ENCODE results near the gene TERB1.

DNA sequence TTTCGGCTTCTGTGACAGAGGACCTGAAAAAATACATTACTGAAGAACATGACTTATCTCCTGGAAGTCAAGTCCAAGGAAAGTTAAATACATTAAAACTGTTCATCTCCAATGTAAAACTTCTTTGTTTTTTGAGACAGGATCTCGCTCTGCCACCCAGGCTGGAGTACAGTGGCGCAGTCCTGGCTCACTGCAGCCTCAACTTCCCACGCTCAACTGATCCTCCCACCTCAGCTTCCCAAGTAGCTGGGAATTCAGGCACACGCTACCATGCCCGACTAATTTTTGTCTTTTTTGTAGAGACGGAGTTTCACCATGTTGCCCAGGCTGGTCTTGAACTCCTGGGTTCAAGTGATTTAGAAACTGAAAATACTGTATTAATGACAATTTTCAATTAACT is 9.7 kb upstream of the TERB1 start:
- TF ChIP-seq, protein P1, sequence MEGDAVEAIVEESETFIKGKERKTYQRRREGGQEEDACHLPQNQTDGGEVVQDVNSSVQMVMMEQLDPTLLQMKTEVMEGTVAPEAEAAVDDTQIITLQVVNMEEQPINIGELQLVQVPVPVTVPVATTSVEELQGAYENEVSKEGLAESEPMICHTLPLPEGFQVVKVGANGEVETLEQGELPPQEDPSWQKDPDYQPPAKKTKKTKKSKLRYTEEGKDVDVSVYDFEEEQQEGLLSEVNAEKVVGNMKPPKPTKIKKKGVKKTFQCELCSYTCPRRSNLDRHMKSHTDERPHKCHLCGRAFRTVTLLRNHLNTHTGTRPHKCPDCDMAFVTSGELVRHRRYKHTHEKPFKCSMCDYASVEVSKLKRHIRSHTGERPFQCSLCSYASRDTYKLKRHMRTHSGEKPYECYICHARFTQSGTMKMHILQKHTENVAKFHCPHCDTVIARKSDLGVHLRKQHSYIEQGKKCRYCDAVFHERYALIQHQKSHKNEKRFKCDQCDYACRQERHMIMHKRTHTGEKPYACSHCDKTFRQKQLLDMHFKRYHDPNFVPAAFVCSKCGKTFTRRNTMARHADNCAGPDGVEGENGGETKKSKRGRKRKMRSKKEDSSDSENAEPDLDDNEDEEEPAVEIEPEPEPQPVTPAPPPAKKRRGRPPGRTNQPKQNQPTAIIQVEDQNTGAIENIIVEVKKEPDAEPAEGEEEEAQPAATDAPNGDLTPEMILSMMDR (IDR thresholded peaks at IDR 0.05) = no peak
- no peak for TF ChIP-seq POLR2A (IDR thresholded peaks at IDR 0.05)

All from thyroid gland (tissue), 4 donors.